HG03354 (cell line): ENCODE measurements around the gene TNNC2.
"Not testable (repeated sequence)": the region's sequence is repeated elsewhere in the genome, so short reads cannot be mapped to it uniquely, and the experiment has no call there.

Experiments used
- ATAC-seq: cut with Tn5 transposase; IDR thresholded peaks from one replicate; pipeline ENCODE4 v1.9.1; 2021; ENCODE audit warnings: mild to moderate bottlenecking; ENCODE audit not compliant: unreplicated experiment, poor library complexity, severe bottlenecking

TNNC2 gene

DNA sequence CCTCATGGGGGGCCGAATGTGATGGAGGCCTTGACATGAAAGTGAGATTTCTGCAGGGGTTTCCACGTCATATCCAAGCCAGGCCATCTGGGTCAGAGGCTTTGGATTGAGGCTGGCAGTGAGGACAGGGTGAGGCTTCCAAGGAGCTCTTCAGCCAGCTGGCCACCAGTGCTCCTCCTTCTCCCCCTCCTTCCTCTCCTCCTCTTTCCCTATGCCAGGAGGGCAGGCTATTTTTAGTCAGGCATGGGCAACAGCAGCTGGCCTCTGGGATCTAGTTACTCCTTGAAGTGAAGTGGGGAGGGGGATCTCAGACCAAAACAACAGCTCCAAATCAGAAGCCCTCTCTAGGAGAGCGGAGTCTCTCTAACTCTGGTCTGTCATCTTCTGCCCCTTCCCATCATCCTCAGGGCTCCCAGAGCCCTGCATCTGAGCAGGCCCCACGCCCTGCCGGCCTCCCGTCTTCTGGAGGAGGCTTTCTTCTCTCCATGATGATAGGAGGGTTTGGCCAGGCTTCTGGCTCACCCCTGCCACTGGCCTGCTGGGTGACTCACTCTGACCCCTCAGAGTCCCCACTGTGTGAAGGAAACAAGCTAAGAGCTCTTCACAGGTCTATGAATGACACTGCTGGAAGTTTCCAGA lies 612 bp downstream of the TNNC2 start:
- ATAC-seq = no peak

DNA sequence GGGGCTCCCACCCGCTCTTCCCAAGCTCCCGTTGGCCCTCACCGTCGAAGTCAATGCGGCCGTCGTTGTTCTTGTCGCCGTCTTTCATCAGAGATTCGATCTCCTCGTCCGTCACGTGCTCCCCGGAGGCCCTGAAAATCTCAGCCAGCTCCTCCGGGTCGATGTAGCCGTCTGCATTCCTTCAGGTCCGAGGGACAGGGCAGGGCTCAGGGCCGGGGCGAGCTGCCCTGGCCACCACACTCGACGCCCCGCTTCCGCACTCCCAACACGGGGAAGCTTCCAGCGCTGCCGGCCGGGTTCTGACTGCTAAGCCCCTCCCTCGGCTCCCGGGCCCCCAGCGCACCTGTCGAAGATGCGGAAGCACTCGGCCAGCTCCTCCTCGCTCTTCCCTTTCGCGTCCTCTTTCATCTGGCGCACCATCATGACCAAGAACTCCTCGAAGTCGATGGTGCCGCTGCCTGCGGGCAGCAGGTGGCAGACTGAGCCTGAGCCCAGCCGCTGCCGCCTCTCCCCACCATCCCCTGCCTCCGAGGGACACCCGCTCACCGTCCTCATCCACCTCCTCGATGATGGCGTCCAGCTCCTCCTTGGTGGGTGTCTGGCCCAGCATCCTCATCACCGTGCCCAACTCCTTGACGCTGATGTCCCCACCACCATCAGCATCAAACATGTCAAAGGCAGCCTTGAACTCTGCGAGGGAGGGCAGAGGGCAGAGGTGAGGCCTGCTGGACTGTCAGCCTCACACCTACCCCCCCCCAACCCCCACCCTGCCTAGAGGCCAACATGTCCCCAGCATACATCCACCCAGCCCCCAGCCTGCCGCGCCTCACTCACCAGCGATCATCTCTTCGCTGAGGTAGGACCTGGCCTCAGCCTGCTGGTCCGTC lies 2.9 kb downstream of the TNNC2 start:
- no peak for ATAC-seq

DNA sequence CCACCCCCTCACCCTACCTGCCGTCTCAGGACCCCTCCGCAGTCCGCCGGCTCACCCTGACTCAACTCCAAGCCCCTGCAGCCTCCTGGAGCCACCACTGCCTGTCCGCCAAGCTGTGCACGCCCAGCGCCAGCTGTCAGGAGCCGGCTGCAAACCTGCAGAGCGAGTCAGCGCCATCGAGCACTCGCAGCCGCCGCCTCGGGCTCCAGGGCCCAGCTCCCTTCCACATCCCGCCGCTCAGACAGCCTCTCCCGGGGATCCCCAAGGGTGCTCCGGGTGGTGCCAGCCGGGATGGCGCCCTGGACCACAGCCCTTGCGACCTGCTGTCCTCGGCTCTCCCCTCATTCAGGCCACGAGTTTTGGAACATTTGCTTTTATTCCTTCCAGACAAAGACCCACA lies 4.3 kb downstream of the TNNC2 start:
- no peak for ATAC-seq

DNA sequence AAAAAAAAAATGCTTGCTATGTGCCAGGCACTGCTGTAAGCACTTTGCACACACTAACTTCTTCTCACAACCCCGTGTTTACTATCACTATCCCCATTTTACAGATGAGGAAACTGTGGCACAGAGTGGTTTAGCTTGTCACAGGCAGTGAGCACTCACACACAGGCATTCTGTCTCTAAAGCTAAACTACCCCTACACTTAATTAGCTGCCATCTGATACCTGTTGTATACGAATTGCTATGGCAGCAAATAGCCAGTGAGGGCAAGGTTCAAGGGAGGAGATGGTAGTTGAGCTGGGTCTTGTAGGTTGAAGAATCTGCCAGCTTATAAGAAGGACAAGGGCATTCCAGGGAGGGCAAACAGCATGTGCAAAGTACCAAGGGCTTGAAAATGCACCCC lies 5.2 kb downstream of the TNNC2 start:
- no peak for ATAC-seq

DNA sequence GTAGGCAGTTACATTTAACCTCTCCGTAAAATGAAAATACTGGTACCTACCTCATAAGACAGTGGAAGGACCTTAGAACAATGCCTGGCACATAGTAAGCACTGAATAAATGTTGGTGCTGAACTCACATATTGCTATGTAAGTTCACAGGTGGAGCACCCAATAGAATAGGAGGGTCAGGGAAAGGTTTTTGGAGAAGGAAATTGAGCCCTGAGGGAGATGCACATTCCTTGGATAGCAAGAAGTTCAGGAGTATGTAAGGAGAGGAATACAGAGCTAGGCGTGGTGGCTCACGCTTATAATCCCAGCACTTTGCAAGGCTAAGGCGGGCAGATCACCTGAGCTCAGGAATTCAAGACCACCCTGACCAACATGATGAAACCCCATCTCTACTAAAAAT lies 7.6 kb downstream of the TNNC2 start:
- ATAC-seq = no peak

DNA sequence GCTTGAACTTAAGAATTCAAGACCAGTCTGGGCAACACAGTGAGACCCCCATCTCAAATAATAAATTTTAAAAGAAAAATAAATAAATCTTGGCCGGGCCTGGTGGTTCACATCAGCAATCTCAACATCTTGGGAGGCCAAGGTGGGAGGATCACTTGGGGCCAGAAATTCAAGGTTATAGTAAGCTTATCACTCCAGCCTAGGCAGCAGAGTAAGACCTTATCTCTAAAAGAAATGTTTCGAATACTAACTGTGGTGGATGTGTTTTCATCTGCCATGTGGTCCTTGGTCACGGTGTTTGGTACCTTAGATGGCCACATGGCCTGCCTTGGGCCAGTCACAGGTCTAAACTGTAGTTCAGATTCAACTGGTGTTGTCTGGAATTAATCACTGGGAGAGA lies 8.9 kb downstream of the TNNC2 start:
- no peak for ATAC-seq

DNA sequence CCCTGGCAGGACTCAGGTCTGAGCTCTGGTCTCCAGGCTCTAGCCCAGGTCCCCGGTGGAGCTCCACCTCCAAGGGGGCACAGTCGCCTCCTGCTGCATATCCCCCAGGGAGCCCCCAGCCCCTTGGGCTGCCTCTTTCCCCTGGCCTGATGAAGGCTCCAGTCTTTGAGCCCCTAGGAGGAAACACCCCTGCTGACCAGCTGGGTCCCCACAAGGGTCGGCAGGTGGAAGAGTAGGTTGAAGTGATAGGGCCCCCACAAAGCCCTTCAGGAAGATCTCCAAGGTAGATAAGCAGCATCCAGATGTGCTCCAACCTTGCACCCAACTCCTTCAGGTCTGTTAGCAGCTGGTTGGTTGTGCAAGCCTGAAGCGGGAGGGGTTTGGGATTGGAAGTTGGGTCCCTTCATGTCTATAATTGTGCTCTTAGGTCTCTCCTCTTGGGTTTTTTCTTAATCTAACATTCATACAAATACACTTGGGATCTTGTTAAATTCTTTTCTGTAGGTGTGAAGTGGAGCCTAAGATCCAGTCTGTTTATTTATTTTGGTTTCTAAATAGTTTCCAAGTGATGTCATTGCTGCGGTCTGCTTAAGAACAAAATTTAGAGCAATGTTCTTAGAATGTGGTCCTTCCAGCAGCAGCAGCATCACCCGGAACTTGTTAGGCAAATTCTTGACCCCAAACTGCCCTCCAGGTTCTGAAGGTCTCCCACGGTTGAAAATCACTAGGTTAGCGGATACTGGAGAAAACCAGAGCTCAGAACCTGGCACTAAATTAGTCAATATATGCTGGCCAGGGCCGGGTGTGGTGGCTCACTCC lies 9.5 kb downstream of the TNNC2 start:
- ATAC-seq = no peak

DNA sequence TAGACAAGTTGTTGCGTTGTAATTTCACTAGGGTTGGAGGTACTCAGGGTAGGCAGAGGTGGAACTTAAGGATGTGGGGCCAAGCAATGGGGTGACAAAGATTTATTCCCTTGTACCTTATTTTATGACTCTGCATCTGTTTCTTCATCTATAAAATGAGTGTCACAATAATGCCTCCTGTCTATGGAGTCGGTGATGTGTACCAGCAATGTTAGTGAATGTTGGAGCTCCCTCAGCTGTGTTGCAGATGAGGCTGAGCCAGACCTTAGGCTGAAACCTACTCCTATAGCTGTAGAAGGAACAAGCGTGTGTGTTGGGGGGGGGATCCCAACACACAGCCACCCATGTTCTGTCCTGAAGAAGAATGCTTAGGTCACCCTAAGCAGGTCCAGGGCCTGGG lies 10.2 kb downstream of the TNNC2 start:
- no peak for ATAC-seq

DNA sequence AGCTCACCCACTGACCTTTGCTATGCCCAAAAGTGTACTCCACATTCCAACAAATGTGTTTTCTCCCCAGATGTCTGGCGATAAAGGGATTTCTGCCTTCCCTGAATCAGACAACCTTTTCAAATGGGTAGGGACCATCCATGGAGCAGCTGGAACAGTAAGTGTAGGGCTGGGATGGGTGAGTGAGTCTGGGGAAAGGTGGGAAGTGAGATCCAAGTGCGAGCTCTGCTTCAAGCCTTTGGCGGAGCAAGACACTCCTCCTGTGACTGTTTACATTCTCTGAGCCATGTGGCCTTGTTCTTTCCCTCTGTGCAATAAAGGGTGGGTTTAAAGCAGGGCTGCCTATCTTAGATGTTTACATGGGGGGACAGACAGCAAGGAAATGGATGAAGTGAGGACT lies 12.8 kb downstream of the TNNC2 start:
- ATAC-seq = no peak

DNA sequence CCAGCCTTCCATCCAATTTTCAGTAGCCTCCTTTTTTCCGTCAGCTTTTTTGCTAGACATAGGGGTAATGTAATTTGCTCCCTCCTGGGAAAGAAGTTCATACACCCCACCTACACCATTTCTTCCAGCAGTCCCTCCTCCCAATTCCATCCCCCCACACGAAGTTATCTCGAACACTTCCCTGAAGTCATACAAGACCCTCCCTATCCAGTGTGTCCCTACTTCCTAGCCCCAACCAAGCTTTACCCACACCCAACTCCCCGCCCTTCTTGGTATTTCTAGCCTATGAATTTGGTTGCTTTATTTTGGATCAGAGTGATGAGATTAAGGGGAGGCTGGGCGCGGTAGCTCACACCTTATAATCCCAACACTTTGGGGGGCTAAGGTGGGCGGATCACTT lies 13.6 kb downstream of the TNNC2 start:
- ATAC-seq = no peak

DNA sequence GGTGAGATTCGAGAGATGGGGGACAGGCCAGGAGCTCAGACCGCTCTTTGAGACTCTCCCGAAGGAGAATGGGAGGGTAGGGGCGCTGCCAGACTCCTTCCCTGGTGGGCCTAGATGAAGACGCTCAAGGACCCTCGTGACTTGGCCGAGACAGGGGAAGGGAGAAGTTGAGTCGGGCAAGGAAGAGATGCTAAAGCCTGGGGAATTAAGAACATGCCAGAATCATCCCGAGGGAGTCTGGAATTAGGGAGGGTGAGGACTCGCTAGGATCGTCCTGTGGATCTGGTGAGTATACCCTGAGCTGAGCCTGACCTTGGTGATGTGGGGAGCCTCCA lies 14.1 kb downstream of the TNNC2 start:
- no peak for ATAC-seq

DNA sequence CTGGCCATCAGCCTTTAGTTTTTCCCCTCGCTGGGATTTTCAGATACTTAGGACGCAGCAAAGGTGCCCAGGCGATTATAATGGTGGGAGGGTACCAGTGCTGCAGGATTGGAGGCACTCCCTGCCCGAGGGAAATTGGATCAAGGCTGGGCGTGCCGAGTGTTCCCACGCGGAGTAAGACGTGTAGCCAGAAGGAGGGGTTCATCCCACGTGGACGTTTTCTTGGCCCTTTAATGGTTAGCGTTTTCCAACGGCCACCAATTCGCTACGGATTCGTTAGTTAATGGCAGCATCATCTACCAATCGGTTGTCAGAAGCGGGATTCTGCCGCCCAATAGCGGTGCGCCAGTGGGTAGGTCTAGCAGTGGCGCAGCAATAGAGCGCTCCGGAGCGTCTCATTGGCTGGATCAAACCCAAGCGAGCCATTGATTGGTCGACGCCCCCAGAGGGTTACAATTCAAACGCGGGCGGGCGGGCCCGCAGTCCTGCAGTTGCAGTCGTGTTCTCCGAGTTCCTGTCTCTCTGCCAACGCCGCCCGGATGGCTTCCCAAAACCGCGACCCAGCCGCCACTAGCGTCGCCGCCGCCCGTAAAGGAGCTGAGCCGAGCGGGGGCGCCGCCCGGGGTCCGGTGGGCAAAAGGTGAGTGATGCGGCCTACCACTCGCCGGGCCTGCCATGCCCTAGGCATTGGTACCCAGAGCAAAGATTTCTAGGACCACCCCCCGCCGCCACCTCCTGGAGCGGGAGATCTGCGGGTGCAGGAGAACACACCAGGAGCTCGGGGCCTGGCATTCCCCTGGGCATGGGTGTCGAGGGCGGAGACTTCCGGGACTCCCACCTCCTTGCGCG lies 14.7 kb downstream of the TNNC2 start, which contains the start of gene UBE2C:
UBE2C (plus strand) TSS at position 488 of the 849 bp plus-strand sequence; CDS start at position 540, 52 bp downstream.
- peak; percentile 99 for ATAC-seq

DNA sequence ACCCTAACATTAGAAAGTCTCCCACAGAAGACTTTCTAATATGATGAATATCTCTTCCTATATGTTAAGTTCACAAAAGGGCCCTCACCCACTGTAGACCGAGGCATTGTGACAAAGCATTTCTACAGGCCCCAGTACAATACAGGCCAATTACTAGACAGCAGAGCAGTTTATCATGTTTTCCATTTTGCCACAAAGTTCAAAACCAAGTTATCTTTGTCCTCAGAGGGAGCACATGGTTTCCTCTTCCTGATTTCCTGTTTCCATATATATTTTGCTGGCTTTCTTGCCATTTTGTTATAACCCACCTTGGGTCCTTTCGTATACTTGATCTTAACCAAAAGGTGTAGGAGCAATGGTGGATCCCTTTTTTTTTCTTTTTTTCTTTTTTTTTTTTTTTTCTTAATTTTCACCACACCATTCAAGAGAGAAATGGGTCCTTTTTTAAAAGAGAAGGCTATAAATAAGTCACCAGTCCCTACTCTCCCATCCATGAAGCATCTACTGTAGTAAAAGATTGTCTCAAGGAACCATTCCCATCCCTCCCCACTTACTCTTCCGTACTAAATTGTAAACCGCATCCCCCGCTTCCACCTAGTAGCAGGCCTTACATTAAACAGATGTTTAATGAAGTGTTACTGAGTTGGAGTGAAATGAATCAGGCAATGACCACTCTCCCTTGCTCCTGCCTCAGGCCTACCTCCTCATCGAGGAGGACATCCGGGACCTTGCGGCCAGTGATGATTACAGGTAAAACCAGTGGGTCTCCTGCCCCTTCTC lies 16.7 kb downstream of the TNNC2 start:
- ATAC-seq = no peak

DNA sequence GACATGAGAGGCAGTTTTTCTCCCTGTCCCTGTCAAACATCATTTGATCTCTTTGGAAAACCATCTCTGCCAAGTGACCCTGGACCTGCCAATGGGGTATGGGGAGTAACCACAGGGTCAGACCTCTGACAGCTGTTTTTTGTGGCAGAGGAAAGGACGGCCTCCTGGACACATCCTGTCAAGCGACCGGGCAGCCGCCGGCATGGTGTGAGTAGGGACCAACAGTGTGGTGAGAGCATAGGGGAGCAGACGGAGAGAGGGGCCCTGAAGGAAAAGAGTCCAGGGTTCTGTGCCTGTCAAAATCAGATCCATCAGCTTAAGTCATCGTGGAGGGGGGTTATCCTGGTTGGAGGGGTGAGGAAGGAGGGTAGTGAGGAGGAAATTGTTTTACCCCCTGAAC lies 25.3 kb downstream of the TNNC2 start:
- no peak for ATAC-seq

DNA sequence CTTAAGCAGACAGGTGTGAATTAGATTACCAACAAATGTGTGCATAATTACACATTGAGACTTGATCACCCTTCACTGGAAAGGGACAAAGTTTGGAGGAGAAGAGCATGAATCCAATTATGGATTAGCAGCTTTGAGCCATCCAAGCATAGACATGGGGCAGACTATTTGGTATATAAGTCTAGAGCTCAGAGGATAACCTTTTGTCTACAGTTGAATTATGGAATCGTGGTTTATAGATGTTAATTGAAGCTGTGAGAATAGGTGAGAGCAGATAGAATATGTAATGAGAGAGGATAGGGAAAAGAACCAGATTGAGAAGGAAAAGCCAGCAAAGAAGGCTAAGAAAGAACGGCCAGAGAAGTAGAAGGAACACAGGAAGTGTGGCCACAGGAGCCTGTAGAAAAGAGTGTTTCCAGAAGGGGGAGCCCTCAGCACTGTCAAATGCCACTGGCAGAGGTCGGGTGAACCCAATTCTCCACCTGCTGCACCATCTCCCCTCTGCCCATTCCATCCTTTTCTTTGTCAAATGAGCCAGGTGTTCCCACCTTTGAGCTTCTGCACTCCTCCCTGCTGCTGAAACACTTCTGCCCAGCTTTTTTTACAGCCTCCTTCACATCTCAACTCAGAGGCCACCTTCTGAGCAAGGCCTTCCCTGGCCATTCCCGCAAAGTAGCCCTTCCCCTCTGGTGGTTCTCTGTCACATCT lies 28.0 kb downstream of the TNNC2 start:
- peak; percentile 64 for ATAC-seq

DNA sequence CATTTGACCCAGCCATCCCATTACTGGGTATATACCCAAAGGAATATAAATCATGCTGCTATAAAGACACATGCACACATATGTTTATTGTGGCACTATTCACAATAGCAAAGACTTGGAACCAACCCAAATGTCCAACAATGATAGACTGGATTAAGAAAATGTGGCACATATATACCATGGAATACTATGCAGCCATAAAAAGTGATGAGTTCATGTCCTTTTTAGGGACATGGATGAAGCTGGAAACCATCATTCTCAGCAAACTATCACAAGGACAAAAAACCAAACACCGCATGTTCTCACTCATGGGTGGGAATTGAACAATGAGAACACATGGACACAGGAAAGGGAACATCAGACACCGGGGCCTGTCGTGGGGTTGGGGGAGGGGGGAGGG lies 29.2 kb downstream of the TNNC2 start:
- ATAC-seq = not testable (repeated sequence)

DNA sequence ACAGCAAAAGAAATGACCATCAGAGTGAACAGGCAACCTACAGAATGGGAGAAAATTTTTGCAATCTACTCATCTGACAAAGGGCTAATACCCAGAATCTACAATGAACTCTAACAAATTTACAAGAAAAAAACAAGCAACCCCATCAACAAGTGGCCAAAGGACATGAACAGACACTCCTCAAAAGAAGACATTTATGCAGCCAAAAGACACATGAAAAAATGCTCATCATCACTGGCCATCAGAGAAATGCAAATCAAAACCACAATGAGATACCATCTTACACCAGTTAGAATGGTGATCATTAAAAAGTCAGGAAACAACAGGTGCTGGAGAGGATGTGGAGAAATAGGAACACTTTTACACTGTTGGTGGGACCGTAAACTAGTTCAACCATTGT lies 29.6 kb downstream of the TNNC2 start:
- ATAC-seq = not testable (repeated sequence)

DNA sequence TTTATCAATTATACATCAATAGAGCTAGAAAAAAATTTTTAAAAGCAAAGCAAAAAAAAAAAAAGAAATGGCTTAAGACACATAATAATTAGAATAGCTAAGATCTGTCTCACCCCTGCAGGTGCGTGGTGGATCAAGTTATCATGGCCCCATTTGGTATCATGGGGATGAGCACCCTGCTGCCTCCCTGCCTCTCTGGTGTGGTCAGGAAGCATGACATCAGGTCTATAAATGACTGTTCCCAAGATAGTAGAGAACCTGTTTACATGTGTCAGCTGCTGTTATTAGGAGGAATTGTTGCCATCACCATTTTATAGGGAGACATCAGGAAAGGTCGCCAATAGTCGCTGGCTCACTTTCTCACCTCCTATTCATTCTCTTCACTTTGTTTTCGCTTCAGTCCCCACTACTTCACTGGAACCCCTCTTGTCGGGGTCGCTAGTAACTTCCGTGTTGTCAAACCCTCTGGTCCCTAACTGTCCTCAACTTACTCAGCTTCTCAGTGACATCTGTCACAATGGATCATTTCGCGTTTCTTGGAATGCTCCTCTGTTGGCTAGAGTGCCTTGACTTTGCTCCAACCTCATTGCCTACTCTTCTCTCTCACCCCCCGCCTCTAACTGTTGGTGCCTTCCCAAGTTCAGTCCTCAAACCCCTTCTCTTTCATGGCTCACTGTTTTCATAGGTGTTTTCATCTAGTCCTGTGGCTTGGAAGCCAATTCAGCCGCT lies 30.6 kb downstream of the TNNC2 start:
- ATAC-seq = no peak
